DND-41 (cell line): ENCODE results near the gene PAPPA2.

Experiments
- CTCF ChIP-seq: IDR thresholded peaks from 2 replicates; pipeline ENCODE4 v1.5.1; 2012; ENCODE audit warnings: borderline replicate concordance, low read length, moderate library complexity, mild to moderate bottlenecking; ENCODE audit not compliant: poor library complexity, severe bottlenecking; ENCODE audit errors: extremely low read depth
- EZH2 ChIP-seq: IDR thresholded peaks from 3 replicates; pipeline ENCODE4 v1.6.1; 2012; ENCODE audit warnings: borderline replicate concordance, low read depth, mild to moderate bottlenecking, moderate library complexity, low read length, inconsistent platforms; ENCODE audit not compliant: severe bottlenecking

DNA sequence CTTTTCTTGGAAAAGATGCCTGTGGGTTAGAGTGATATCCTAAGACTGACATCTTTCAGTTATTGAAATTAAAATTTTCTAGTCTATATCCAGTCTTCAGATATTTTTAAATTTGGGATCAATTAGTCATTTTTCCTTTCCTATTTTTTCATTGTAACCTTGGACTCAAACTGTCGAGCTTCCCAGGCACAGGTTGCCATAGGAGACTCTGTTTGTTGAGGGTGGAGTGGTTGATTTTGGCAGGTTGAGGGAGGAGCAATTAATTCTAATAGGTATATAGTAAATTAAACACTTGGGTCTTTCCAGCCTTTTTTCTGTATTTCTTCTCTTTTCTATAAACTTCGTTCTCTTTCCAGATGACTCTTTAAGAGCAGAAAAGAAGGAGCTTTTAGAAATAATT, 374.7 kb downstream of the PAPPA2 start:
- TF ChIP-seq CTCF = no peak
- TF ChIP-seq EZH2 = no peak
